ENCODE data around the gene MAJIN. TPM values are rescaled to one million over a fixed set of nuclear protein-coding genes. Genes with fewer than 3 reads are reported as not detected.

The MAJIN gene
- total RNA-seq, 1 donor: not detected

GRCh38 chr11:64970731-64971151 lies 1.2 kb downstream of the MAJIN start:
- no peak for DNase-seq (ENCODE audit: low read depth)
- no peak overlapping the region for H3K4me3 ChIP-seq (ENCODE audit: low read depth, low read length)
- no peak for TF ChIP-seq CTCF (IDR thresholded peaks at IDR 0.05; ENCODE audit: insufficient read depth, low read depth, low read length)

- peak; percentile 8 for DNase-seq (ENCODE audit: low read depth)
- H3K4me3 ChIP-seq (ENCODE audit: low read depth, low read length): no peak overlapping the region
- no peak for TF ChIP-seq CTCF (IDR thresholded peaks at IDR 0.05; ENCODE audit: insufficient read depth, low read depth, low read length)
Observed at GRCh38 chr11:64969209-64969608, 2.7 kb downstream of the MAJIN start.

GRCh38 chr11:64967375-64967774 lies 4.5 kb downstream of the MAJIN start:
- no peak for TF ChIP-seq CTCF (IDR thresholded peaks at IDR 0.05; ENCODE audit: insufficient read depth, low read depth, low read length)
- no peak overlapping the region for H3K4me3 ChIP-seq (ENCODE audit: low read depth, low read length)
- no peak for DNase-seq (ENCODE audit: low read depth)

GRCh38 chr11:64963072-64963631 lies 8.8 kb downstream of the MAJIN start:
- no peak for DNase-seq (ENCODE audit: low read depth)
- H3K4me3 ChIP-seq (ENCODE audit: low read depth, low read length): no peak overlapping the region
- no peak for TF ChIP-seq CTCF (IDR thresholded peaks at IDR 0.05; ENCODE audit: insufficient read depth, low read depth, low read length)

- DNase-seq (ENCODE audit: low read depth): peak; percentile 3
- H3K4me3 ChIP-seq (ENCODE audit: low read depth, low read length): no peak overlapping the region
- TF ChIP-seq CTCF (IDR thresholded peaks at IDR 0.05; ENCODE audit: insufficient read depth, low read depth, low read length): no peak
Observed at GRCh38 chr11:64960719-64961118, 11.2 kb downstream of the MAJIN start.

GRCh38 chr11:64959498-64959897 lies 12.4 kb downstream of the MAJIN start:
- no peak for DNase-seq (ENCODE audit: low read depth)
- TF ChIP-seq CTCF (IDR thresholded peaks at IDR 0.05; ENCODE audit: insufficient read depth, low read depth, low read length): no peak
- H3K4me3 ChIP-seq (ENCODE audit: low read depth, low read length): no peak overlapping the region

- TF ChIP-seq CTCF (IDR thresholded peaks at IDR 0.05; ENCODE audit: insufficient read depth, low read depth, low read length): no peak
- H3K4me3 ChIP-seq (ENCODE audit: low read depth, low read length): no peak overlapping the region
- no peak for DNase-seq (ENCODE audit: low read depth)
Observed at GRCh38 chr11:64954201-64954600, 17.7 kb downstream of the MAJIN start.
